ENCODE results near the gene PNMT.

The PNMT gene

GRCh38 chr17:39658346-39658745 is 9.9 kb upstream of the PNMT start:
- no peak for DNase-seq

- no peak for DNase-seq
These were observed 9.5 kb upstream of the PNMT start for GRCh38 chr17:39658760-39659159.

- DNase-seq, result no peak
These were observed 8.8 kb upstream of the PNMT start for GRCh38 chr17:39659279-39660010.

GRCh38 chr17:39660011-39660360 is 8.3 kb upstream of the PNMT start:
- DNase-seq, result no peak

- DNase-seq, result no peak
These were observed 7.6 kb upstream of the PNMT start for GRCh38 chr17:39660397-39661385.

GRCh38 chr17:39661744-39662541 is 6.3 kb upstream of the PNMT start:
- DNase-seq, result no peak

GRCh38 chr17:39662551-39663339 is 5.5 kb upstream of the PNMT start:
- no peak for DNase-seq

GRCh38 chr17:39663340-39663687 is 4.9 kb upstream of the PNMT start:
- DNase-seq, result no peak

- DNase-seq, result no peak
These were observed 4.3 kb upstream of the PNMT start for GRCh38 chr17:39663688-39664580.

- no peak for DNase-seq
These were observed 3.4 kb upstream of the PNMT start, which contains the start of gene TCAP for GRCh38 chr17:39664581-39665561. Gene TCAP, plus strand, starts transcription at chr17:39665349. Its CDS starts 11 bp downstream, at chr17:39665360.

GRCh38 chr17:39665642-39666224 is 2.5 kb upstream of the PNMT start:
- DNase-seq, result no peak

GRCh38 chr17:39666231-39666600 is 2.0 kb upstream of the PNMT start:
- no peak for DNase-seq

GRCh38 chr17:39666601-39667261 is 1.5 kb upstream of the PNMT start:
- DNase-seq, result no peak

GRCh38 chr17:39667262-39667944 is 850 bp upstream of the PNMT start:
- DNase-seq, result no peak

GRCh38 chr17:39669897-39670735 is 1.9 kb downstream of the PNMT start:
- DNase-seq, result no peak

GRCh38 chr17:39670746-39671145 is 2.5 kb downstream of the PNMT start:
- no peak for DNase-seq
